Stimulated activated CD4-positive, alpha-beta T cell treated with anti-CD3 and anti-CD28 coated beads, TNF-alpha, amount 100 ng/mL, for 24 hours (primary cell): ENCODE data around the gene CPM.

Experiments used
- DNase-seq, 3 experiments: peaks; one replicate each; pipeline ENCODE4 v3.0.0-alpha.2; 2020; ENCODE audit warnings: low read depth in 3 of 3

The CPM gene

DNA sequence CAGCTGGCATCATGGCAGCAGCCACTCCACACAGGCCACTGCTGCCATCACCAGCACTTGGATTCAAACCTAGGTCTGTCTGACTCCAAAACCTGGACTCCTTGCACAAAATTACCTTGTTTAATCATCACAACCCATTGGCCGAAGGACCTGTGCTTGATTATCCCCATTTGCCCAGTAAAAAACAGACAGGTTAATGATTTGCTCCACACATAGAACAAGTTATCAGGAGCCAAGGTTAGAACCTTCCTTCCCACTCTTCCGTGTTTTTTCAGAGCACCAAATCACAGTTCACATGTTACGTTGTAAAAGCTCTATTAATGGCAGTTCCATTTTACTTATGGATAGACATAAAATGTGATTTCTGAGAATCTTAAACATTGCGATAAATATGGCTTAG lies 23.5 kb upstream of the CPM start:
- no peak for DNase-seq

DNA sequence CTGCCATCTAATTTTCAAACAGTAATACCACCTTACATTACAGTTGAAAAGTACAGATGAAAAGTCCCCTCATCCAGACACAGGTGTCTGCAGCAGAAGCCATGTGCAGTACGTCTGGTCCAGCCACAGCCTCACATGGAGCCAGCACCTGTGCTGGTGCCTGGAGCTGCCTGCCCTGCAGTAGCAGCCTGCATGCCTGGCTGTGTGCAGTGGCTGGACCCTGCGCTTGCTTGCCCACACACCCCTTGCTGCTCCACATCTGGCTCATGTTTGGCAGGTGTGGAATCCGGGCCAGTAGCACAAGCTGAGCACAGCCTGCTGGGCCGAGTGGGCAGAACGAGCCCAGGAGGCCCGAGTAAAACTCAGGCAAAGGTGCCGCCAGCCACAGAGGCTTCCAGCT lies 21.8 kb upstream of the CPM start:
- DNase-seq = no peak

DNA sequence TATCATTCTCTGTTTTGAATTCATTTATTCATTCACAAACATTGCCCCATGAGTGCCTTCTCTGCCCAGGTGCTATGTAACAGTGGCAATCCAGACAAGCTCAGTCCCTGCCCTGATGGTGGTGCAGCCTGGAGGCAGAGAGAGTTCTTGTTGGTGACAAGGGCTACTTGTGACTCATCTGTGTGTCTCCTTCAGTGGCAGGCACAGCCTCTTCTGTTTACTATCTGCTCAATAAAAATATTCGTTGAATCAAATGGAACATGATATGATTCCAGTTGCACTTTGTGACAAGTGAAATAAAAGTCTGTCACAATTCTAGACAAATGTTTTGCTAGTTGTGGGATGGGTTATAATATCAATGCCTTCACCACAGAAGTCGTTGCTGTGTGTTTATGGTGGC lies 20.6 kb upstream of the CPM start:
- DNase-seq = no peak

DNA sequence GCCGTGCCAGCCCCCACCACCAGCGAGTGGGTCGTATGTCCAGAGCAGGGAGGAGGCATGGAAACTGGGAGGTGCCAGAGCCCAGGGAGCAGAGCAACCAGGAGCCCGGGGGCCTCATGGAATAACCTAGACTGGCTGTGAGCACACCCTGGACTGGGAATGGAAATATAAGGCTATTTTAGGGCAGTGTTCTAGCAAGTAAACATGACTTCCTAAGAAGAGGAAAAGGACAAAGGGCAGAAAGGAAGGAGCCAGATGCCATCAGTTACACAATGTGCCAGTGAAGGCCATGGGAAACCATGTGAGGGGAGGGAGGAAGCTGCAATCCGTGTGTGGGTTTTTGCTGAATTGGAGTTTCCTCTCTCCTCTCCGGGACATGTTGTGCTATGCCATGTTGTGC lies 18.7 kb upstream of the CPM start:
- no peak for DNase-seq

DNA sequence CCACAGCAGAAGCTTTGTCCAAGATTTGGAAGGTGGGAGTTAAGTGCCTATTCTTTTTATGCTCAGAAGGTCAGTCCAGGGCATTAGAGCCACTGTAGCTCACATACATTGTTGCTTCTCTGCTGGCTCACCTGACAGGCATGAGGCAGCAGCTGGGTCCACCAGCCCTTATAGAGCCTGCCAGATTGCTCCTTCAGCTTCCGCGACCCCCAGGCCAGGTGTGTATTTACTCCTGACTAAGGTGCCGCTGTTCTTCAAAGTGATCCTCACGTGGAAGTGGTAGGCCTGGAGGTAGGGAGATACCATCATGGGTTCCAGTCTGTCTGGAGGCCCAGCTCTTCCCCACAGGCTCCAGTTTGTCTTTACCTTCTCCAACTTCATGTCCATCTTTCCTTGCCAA lies 17.5 kb upstream of the CPM start:
- DNase-seq = no peak

DNA sequence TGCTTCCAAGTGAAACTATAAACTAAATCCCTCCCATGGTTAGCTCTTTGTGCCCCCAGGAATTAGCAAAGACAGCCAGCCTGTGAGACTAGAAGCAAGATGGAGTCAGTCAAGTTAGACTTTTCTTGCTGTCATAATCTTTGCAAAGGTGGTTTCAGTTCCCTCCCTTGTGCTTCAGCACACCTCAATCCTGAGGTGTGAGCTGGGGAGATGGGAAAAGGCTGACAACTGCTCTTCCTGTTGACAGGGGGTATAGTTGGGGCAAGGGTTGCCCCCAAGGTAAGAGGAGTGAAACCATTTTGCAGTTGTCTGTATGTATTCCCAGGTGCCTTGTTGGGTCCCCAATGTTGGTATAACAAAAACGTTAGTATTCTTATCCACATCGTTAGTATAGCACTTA lies 12.3 kb upstream of the CPM start:
- DNase-seq = no peak

DNA sequence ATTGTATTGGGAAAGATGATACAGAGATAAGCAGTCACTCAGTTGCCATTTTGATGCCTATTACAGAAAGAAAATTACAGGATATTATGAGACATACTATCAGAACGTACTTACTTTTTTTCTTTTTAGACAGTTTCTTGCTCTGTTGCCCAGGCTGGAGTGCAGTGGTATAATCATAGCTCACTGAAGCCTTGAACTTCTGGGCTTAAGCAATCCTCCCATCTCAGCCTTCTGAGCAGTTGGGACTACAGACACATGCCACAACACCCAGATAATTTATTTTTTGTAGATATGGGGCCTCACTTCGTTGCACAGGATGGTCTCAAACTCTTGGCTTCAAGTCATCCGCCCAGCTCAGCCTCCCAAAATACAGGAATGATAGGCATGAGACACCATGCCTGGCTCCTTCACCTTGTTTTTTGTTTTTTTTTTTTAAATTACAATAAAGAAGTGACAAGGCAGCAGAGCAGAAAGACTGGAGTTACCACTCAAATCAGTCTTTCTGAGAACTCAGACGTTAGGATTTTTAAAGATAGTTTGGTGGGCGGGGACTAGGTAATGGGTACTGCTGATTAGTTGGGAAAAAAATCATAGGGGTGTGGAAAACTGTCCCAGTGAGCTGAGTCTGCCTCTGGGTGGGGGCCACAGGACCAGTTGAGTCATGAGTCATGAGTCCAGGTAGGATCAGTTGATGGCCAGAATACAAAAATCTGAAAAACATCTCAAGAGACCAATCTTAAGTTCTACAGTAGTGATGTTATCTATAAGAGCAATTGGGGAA lies 11.5 kb upstream of the CPM start:
- DNase-seq = no peak

DNA sequence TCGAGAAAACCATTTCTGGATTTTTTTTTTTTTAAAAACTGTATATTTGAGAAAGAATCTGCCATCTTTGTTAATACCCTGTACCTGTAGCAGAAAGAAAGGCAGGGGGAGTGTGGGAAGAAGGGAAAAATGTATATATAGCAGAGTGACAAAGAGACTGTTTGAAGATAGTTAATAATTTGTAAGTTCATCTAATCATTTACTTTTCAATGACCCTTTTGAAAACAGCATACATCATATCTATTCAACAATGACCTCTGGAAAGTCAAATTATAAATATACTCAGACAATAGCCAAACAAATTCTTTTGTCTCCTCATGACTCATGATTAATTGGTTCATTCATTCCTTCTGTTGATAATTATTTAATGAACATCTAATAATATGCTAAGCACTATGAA lies 10.9 kb upstream of the CPM start:
- DNase-seq = no peak

DNA sequence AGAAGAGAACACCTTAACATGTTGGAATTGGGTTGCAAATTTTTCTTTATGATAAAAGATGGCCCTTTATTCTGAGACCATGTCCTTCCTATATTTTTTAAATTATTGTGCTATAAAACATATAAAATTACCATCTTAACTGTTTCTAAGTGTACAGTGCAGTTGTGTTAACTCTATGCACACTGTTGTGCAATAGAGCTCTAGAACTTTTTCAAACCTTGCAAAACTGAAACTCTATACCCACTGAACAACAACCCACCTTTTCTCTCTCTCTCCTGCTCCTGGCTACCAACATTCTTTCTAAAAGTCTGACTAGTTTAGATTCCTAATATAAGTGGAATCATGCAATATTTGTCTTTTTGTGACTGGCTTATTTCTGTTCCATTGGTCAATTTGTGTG lies 7.8 kb upstream of the CPM start:
- no peak for DNase-seq

DNA sequence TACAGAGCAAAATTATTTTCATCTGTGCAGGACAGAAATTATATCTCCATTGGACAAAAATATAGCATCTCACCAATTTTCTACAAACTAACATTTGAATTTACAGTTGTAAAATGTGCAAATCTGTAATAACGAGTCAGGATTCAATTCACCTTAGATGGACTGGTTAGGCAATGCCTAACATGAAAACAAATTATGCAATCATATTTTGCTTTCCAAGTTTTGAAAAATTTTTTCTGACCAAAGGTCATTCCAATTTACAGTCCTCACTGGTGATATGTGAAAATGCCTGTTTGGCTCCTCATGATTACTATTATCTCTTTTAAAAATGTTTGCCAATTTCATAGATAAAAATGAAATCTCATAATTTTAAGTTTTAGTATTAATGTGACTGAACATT lies 6.5 kb upstream of the CPM start:
- no peak for DNase-seq

DNA sequence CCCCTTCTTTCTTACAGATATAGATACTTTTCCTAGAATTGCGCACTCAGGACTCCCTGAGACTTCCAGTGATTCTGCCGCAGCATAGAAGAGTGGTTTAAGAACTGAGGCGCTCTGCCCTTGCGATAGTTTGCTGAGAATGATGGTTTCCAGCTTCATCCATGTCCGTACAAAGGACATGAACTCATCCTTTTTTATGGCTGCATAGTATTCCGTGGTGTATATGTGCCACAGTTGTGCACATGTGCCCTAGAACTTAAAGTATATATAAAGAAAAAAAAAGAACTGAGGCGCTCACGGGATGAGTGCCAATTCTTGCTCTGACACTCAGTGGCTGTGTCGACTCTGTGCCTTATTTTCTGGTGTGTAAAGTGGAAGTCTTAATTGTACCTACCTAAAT lies 1.4 kb upstream of the CPM start:
- DNase-seq = no peak

DNA sequence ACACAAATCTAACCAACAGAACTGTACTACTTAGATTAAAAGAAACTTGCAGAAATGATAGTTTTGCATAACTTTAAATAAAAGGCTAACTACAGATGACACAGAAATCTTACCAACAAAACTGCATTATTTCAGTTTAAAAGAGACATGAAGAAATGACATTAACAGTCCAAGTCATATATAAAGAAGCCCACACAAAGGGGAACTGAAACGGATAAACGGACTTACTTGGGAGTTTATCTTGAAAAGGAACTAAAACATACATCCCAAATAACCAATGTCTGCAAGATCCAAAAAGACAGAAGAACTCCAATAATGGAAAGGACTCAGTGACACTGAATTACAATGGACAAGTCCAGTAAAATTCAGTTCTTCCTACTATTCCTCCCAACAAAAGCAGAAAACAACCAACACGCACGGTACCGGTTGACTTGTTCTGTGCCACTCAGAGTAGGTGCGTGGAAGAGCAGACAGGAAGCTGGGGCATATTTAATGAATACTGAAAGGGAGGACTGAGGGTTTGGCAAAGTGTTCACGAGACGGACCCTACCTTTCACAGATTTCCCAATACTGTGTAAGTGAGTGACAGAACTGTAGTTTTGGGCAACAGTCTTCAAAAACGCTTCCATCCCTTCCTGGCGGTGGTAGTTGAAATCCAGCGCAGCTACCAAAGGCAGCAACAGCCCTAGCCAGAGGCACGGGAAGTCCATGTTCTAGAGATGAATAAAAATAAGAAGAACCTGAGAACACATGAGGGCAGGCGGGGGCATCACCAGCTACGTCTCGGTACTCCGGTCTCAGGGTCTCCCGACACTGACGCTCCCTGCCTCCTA lies 627 bp downstream of the CPM start:
- no peak for DNase-seq

DNA sequence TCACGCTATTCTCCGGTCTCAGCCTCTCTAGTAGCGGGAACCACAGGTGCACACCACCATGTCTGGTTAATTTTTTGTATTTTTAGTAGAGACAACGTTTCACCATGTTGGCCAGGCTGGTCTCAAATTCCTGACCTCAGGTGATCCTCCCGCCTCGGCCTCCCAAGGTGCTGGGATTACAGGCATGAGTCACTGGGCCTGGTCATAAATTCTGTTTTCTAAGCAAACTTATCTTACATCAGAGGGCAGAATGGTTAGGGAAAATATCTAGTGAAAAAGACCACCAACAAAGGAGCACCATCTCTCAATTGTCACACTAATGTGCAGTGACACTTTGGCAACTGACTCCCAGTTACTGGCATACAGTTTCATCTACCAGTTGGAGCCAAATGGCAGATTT lies 2.8 kb downstream of the CPM start:
- DNase-seq = no peak

DNA sequence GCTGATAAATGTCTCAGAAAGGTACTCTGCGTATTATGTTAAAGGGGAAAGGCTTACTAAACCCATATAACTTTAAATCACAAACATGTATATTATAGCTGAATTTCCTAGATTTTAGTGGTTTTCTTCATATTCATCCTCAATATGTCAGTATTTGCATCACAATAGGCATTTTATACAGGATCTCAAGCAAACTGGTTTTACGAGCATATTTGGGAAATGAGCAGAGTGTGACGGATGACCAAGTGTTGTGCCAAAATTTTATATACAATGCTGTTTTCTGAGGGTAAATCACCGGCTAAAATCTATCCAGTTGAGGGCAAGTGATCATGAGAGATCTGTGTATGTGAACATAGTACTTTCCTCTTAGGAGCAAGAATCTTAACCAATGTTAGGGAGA lies 8.4 kb downstream of the CPM start:
- no peak for DNase-seq

DNA sequence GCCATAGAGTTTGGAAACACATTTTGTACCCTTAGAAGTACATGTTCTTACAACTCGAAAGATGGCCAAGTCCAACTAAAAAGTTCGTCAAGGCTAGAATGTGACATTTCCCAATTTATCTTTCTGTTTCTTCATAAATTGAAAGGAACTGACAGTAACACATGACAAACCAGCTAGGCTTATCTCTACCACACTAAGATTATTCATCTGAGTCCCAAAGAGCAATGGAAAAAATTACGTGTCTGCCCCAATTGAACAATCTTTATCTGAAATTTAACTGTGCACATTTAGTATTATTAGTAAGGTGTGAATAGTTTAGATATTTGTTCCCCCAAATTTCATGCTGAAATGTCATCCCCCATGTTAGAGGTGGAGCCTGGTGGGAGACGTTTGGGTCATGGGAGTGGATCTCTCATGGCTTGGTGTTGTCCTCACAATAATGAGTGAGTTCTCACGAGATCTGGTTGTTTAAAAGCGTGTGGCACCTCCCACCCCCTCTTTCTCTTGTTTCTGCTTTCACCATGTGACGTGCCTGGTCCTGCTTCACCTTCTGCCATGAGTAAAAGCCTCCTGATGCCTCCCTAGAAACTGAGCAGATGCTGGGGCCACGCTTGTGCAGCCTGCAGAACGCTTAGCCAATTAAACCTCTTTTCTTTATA lies 13.3 kb downstream of the CPM start:
- peak in 1 of 3 experiments; percentile 45 for DNase-seq

DNA sequence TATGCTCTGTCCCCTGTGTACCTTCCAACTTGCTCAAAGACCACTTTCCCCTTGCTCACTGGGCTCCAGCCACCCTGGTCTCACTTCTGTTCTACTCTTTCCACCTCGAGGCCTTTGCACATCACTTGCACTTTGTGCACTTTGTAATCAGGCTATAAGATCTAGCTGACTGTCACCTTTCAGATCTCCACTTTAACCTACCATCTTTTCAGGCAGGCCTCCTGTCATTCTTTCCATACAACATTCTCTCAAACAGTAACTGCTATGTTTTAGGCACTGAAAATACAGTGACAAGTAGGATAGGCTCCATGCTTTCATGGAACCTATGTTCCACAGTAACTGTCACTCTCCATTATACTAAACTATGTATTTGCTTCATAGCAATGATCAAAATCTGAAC lies 14.0 kb downstream of the CPM start:
- peak in 1 of 3 experiments; percentile 3 for DNase-seq

DNA sequence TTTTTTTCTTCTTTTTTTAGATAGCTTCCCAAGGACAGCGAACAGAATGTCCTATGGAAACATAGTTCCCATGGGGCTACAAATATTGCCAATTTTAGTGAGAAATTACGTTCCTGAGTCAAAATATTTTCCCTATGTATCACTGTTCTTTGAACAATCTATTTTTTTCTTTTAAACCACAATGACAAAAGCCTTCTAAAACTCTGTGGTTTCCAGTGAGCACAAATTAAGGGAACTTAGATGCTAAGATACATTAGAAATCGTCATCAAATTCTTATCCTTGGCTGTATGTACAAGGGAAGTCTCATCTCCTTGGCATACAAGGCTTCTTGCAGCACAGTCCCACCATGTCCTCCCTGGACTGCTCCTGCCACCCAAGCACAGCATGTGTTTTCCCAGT lies 17.9 kb downstream of the CPM start:
- no peak for DNase-seq

DNA sequence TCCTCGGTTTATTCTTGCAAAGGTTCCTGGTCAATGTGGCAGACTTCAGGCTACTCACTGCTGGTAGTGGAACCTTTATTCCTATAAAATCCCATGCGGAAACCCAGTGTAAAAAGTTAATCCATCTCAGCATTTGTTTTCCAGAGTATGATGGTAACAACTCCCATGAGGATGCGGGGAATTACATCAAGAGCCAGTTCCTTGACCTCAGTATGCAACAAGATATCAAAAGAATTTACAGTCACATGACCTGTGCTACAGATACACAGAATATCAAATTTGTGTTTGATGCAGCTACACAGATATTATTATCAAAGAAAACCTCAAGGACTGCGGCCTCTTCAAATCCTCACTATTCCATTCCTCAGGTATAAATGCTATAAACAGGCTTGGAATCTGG lies 19.3 kb downstream of the CPM start:
- DNase-seq = no peak

DNA sequence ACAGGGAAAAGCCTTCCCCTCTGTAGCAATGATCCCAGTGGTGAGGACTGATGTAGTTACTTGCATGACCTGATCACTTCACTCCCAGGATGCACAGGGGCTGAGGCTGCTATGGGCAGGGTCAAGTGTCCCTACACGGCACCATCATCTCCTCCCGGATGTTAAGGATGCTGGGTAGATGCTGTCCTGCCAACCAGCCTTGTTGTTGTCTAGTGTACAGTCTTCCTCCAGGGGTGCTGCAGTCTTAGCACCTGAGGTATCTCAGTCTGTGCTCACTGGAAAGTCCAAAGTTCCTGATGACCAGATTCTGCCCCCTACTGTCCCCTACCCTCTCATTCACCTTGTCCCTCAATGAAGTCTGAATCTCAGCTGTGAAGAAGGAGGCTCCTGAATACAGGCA lies 20.1 kb downstream of the CPM start:
- no peak for DNase-seq

DNA sequence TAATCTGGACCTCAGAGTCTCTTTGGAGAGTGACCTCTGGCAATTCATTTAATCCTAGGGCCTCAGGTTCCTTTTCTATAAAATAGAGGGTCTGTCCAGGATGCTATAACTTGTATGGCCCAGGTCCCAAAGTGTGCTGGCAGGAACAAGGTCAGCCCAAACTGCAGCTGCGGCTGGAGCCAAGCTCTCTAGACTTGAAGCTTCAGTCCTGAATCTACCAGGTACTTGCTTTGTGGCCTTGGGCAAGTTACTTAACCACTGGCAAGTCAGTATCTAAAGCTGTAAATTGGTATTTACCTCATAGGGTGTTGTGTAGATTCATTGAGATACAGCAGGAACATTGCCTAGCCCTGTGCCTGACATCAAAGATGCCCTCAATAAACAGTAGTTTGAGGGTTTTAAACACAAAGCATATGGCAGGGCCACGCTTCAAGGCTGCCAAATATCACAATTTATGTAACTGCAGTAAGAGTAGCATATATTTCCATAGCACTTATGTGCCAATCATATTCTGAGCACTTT lies 21.7 kb downstream of the CPM start:
- no peak for DNase-seq

DNA sequence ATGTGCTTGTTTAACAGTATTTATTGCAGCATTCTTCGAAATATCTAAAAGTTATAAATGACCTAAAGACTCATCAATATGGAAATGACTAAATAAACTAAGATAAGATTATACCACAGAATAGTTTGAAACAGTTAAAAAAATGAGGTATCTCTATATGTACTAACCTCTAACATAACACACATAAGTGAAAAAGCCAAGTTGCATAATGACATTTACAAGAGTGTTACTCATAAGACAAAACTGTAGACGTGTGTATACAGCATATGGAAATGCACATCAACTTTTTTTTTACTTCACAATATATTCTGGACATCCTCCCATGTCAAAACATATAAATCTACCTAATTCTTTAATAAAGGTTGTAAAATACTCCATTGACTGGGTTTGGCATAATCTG lies 22.8 kb downstream of the CPM start:
- DNase-seq = no peak

DNA sequence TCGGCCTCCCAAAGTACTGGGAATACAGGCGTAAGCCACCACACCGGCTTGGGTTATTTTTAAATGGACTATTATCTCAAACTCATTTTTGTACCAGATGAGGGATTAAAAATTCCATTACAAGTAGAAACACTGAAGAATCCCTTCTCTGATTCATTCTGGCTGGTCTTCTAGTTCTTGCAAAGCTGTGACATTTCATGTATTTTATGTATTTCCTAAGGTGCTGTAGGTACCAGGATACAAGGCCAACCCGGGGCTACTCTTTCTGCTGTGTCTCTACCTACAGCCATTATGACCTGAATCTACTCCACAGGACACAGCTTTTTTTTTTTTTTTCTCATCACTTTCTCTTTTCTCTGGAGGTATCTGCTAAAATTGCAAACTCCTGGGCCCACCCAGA lies 24.9 kb downstream of the CPM start:
- no peak for DNase-seq

DNA sequence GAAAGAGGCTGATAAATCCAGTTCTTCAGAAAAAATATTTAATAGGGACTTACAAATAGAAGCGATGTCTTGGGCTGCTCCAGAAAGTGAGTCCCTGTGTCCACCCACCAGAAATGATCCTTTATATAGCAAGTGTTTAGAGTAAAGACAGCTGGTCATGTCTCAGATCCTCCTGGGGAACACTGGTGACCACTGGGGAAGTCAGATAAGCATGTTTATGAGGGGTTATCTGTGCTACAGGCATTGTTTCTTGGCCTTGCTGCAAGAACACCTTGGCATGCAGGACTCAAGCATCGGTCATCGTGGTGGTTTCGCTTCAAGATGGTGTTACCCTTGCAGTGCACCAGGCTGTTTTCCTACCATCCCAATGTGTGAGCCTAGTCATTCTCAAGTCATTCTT lies 27.2 kb downstream of the CPM start:
- DNase-seq = no peak
